ENCODE data around the gene CLTRN.
"Not testable (repeated sequence)": the region's sequence is repeated elsewhere in the genome, so short reads cannot be mapped to it uniquely, and the experiment has no call there.

CLTRN gene

GRCh38 chrX:15664487-15665444 is at the start of gene CLTRN:
TSS of gene CLTRN (minus strand) at chrX:15664805. CDS start at chrX:15664775, 30 bp downstream.
- no peak for DNase-seq (ENCODE audit: low read depth in 2 of 2)

- DNase-seq (ENCODE audit: low read depth in 2 of 2) = not testable (repeated sequence)
Measured at GRCh38 chrX:15704273-15704672, 39.7 kb upstream of the CLTRN start.

GRCh38 chrX:15703809-15704208 is 39.2 kb upstream of the CLTRN start:
- DNase-seq (ENCODE audit: low read depth in 2 of 2) = not testable (repeated sequence)

GRCh38 chrX:15702488-15703371 is 38.1 kb upstream of the CLTRN start:
- no peak for DNase-seq (ENCODE audit: low read depth in 2 of 2)

- DNase-seq (ENCODE audit: low read depth in 2 of 2) = no peak
Measured at GRCh38 chrX:15696516-15696915, 31.9 kb upstream of the CLTRN start.

- no peak for DNase-seq (ENCODE audit: low read depth in 2 of 2)
Measured at GRCh38 chrX:15694941-15695451, 30.4 kb upstream of the CLTRN start.

- DNase-seq (ENCODE audit: low read depth in 2 of 2) = peak; percentile 6 to 58
Measured at GRCh38 chrX:15686818-15687685, 22.4 kb upstream of the CLTRN start.

GRCh38 chrX:15683193-15683592 is 18.6 kb upstream of the CLTRN start:
- DNase-seq (ENCODE audit: low read depth in 2 of 2) = no peak

GRCh38 chrX:15681433-15681832 is 16.8 kb upstream of the CLTRN start:
- DNase-seq (ENCODE audit: low read depth in 2 of 2) = no peak

- no peak for DNase-seq (ENCODE audit: low read depth in 2 of 2)
Measured at GRCh38 chrX:15680401-15680800, 15.8 kb upstream of the CLTRN start.

- DNase-seq (ENCODE audit: low read depth in 2 of 2) = no peak
Measured at GRCh38 chrX:15679246-15679645, 14.6 kb upstream of the CLTRN start.

GRCh38 chrX:15678339-15678738 is 13.7 kb upstream of the CLTRN start:
- DNase-seq (ENCODE audit: low read depth in 2 of 2) = no peak

GRCh38 chrX:15676886-15677285 is 12.3 kb upstream of the CLTRN start:
- no peak for DNase-seq (ENCODE audit: low read depth in 2 of 2)

- DNase-seq (ENCODE audit: low read depth in 2 of 2) = peak; percentile 69 to 84
Measured at GRCh38 chrX:15675490-15675921, 10.9 kb upstream of the CLTRN start.

GRCh38 chrX:15674841-15675489 is 10.4 kb upstream of the CLTRN start:
- peak; percentile 76 to 83 for DNase-seq (ENCODE audit: low read depth in 2 of 2)

- no peak for DNase-seq (ENCODE audit: low read depth in 2 of 2)
Measured at GRCh38 chrX:15674514-15674840, 9.9 kb upstream of the CLTRN start.

- DNase-seq (ENCODE audit: low read depth in 2 of 2) = no peak
Measured at GRCh38 chrX:15673970-15674369, 9.4 kb upstream of the CLTRN start.

- DNase-seq (ENCODE audit: low read depth in 2 of 2) = no peak
Measured at GRCh38 chrX:15672881-15673280, 8.3 kb upstream of the CLTRN start.

- DNase-seq (ENCODE audit: low read depth in 2 of 2) = no peak
Measured at GRCh38 chrX:15663439-15663838, 1.2 kb downstream of the CLTRN start.

- not testable (repeated sequence) for DNase-seq (ENCODE audit: low read depth in 2 of 2)
Measured at GRCh38 chrX:15654804-15655203, 9.8 kb downstream of the CLTRN start.

- DNase-seq (ENCODE audit: low read depth in 2 of 2) = no peak
Measured at GRCh38 chrX:15653961-15654360, 10.6 kb downstream of the CLTRN start.

All from activated CD4-positive, alpha-beta T cell treated with anti-CD3 and anti-CD28 coated beads for 24 hours (primary cell).